B cell (primary cell): Measurements from ENCODE around the gene PHLDA3.

ENCODE experiments used
- EZH2 ChIP-seq: IDR thresholded peaks from 2 replicates; pipeline ENCODE4 v1.6.1; 2012; ENCODE audit warnings: borderline replicate concordance, low read depth, mild to moderate bottlenecking, moderate library complexity, low read length; ENCODE audit not compliant: insufficient read depth, poor library complexity, severe bottlenecking
- TF ChIP-seq, protein P1 (sequence below): fragments of 200-600 bp; IDR thresholded peaks from one replicate; pipeline ENCODE4 v1.8.0; 2022; ENCODE audit warnings: antibody characterized with exemption, mild to moderate bottlenecking

DNA sequence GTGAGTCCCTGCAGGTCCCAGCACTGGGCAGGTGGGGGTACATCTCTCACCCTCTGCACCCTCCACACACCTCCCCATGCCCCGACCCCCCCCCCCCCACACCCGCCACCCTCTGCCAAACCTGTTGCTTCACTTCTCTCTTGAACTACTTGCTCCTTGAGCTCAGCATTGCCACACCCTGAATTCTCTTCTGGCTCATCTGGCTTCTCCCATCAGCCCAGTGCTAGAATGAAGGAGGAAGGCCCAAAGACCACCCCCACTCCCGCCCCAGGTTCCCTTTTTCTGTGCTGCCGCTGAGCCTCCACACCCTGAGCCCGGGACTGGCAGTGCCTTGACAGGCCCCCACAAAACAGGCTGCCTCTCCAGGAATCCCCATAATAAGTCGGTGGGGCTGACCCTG lies 41.0 kb downstream of the PHLDA3 start:
- TF ChIP-seq, protein P1, sequence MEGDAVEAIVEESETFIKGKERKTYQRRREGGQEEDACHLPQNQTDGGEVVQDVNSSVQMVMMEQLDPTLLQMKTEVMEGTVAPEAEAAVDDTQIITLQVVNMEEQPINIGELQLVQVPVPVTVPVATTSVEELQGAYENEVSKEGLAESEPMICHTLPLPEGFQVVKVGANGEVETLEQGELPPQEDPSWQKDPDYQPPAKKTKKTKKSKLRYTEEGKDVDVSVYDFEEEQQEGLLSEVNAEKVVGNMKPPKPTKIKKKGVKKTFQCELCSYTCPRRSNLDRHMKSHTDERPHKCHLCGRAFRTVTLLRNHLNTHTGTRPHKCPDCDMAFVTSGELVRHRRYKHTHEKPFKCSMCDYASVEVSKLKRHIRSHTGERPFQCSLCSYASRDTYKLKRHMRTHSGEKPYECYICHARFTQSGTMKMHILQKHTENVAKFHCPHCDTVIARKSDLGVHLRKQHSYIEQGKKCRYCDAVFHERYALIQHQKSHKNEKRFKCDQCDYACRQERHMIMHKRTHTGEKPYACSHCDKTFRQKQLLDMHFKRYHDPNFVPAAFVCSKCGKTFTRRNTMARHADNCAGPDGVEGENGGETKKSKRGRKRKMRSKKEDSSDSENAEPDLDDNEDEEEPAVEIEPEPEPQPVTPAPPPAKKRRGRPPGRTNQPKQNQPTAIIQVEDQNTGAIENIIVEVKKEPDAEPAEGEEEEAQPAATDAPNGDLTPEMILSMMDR: no peak
- TF ChIP-seq EZH2: no peak
